HG03039 (cell line): ENCODE data around the gene NSRP1.
"Not testable (repeated sequence)": the region's sequence is repeated elsewhere in the genome, so short reads cannot be mapped to it uniquely, and the experiment has no call there.

Experiments
- ATAC-seq: cut with Tn5 transposase; IDR thresholded peaks from one replicate; pipeline ENCODE4 v1.9.1; 2021; ENCODE audit warnings: mild to moderate bottlenecking, moderate library complexity; ENCODE audit not compliant: unreplicated experiment

Gene NSRP1

DNA sequence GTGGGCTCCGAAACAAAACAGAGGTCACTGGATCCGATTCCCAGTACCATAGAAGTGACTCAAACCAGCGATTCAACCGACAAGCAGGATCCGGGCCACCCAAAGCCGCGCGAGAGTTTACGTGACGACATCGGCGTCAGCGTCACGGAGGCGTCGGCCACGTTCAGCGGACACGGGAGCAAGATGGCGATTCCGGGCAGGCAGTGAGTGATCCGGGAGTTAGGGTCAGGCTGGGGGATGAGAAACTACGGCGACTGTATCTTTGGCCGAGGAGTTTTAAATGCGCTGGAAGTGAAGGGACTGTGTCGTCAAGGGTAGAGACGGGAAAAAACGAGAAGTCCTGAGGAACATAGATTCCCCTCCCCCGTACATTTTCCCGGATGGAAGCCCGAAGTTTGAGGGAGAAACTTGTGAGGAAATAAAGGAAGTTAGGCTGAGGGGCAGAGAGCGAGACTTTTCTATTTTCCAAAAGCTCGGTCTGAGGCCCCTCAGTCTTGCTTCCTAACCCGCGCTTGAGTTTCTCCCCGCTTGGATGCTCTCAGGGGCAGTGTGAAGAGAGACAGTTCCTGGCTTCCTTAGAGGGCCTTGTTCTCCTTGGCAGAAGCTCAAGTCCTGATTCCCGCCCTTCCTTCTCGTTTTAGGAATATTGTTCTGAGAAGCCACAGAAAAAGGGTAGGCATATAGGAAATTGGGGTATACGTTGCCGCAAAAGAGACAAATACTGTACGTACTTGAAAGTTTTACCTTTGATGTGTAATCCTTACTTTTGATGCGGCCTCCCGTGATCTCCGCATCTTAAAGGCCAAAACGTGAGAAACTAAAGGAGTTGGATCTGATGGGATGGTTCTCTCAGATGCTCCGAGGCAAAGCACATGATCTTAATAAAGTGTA is at the start of gene NSRP1:
NSRP1 (plus strand) TSS at position 156 of the 891 bp plus-strand sequence; CDS start at position 184, 28 bp downstream.
- peak; percentile 69 for ATAC-seq

GRCh38 chr17:30068465-30068864 is 48.2 kb upstream of the NSRP1 start:
- no peak for ATAC-seq

- ATAC-seq: no peak
These were observed 42.4 kb upstream of the NSRP1 start for GRCh38 chr17:30074254-30074653.

DNA sequence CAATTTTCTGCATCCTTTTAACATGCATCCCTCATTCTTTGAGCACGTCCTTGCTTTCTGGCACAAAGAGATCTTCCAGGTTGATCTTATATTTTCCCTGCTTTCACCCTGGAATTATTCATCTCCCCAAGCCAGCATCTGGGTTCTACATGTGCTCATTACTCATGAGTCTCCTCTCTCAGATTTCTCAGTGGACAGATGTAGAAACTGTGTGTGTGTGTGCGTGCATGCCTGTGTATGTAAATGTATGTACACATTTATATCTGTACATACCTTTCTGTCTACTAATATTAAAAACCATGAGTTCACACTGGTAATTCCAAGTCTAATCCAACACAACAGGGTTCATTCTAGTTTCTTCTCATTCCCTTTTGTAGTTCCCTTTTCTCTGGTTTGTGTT is 41.9 kb upstream of the NSRP1 start:
- no peak for ATAC-seq

GRCh38 chr17:30082773-30083172 is 33.8 kb upstream of the NSRP1 start:
- no peak for ATAC-seq

DNA sequence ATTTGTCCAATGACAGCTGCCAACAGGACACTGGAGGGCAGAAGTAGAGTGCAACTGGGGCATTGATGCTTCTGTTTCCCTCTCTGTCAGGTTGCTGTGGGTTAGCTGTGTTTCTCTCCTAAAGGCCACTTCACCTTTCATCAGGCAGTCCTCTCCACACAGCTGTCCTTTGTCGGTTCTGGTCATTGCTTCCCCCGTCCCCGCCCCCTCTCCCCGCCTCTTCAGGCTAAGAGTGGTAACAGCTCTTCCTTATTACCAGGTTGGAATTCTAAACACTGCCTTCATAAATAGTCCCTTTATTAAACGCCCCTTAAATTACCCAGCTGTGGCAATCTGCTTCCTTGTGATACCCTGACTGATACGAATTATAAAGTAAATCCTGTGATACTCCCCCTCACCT is 31.8 kb upstream of the NSRP1 start:
- ATAC-seq: no peak

GRCh38 chr17:30086896-30087295 is 29.7 kb upstream of the NSRP1 start:
- no peak for ATAC-seq

DNA sequence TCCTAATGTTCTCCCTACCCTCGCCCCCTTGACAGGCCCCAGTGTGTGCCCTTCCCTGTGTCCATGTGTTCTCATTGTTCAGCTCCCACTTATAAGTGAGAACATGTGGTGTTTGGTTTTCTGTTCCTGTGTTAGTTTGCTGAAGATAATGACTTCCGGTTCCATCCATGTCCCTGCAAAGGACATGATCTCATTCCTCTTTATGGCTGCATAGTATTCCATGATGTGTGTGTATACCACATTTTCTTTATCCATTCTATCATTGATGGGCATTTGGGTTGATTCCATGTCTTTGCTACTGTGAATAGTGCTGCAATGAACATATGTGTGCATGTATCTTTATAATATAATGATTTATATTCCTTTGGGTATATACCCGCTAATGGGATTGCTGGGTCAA is 29.2 kb upstream of the NSRP1 start:
- ATAC-seq: not testable (repeated sequence)

DNA sequence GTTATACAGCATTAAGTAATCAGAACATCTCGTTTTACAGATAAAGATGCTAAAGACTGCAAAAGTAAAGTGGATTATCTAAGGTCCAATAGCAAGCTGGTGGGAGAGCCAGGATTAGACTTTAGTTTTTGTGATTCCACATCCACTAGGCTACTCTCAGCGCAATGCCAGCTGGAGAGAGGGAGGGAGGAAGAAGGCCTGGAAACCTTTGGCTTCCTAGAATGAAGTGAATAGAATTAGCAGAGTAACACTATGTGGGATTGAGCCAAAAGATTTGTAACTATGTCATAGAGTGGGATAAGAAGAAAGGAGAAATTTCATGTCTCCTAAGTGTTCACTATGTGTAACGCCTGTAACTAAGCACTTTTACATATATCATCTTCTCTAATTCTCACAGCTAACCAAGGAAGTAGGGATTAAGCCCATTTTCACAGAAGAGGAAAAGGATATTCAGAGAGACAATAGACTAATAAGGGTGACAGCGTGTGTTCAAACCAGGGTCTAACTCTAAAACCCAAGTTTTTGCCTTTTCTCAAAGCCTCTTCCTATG is 25.4 kb upstream of the NSRP1 start:
- no peak for ATAC-seq

DNA sequence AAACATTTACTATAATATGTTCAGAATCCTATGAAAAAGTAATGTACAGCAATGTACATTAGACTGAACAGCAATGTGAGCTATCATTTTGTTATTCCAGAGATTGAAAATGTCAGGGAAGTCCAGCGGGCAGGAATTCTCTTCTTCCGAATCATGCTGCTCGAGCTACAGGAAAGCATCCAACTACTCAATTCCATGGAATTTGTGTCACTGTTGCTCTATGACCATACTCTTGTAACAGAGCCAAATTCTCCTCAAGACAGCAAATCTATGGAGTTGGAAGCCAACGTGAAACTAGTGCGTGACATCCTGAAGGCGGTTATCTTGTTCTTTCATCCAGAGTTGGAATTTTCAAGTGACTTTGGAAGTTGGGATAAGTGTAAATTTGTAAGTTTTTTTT is 24.8 kb upstream of the NSRP1 start:
- no peak for ATAC-seq

DNA sequence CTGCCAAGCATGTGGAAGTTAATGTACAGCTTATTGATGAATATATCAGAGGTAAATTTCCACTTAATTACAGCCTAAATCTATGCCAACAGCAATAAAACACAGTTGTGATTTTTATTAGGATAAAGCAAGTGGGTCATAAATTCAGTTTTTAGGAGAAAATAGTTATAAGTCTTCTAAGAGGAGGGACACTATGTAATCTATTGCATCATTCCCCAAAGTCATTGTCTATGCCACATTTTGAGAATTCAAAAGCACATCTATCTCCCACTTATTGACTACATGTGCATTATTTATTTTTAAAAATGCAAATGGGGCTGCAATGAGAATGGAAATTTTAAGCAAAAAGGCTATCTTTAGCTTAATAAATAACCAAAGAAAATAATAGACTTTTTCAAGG is 23.7 kb upstream of the NSRP1 start:
- no peak for ATAC-seq

DNA sequence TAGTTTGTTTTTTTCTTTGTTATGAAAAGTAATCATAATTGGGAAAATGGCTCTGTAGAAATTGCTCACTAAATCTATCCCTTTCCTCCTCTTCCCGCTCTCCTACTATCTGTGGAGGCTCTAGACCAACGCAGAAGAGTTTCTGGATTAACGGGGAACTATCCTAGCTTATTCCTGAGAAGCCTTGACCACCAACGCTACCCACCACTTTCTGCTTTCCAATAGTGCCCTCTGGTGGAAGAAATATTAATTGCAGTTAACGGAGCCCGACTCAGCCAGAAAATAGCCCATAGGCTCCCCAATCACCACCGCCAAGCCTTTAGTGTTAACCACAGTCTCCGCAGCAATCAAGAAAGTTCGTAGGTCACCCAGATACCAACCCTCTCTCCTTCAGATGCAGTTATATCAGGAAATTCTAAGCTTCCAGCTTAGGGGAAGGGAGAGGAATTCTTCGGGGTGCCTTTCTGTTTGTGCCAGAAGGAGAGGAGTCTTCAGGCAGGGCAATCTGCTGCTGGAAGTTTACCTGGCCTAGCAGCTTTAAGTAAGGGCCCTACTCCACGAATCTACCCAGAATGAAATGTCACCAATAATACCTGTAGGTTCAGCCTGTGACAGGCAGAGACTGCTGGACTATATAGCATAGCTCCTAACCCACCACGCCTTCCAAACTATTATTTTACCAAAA is 23.0 kb upstream of the NSRP1 start:
- no peak for ATAC-seq

DNA sequence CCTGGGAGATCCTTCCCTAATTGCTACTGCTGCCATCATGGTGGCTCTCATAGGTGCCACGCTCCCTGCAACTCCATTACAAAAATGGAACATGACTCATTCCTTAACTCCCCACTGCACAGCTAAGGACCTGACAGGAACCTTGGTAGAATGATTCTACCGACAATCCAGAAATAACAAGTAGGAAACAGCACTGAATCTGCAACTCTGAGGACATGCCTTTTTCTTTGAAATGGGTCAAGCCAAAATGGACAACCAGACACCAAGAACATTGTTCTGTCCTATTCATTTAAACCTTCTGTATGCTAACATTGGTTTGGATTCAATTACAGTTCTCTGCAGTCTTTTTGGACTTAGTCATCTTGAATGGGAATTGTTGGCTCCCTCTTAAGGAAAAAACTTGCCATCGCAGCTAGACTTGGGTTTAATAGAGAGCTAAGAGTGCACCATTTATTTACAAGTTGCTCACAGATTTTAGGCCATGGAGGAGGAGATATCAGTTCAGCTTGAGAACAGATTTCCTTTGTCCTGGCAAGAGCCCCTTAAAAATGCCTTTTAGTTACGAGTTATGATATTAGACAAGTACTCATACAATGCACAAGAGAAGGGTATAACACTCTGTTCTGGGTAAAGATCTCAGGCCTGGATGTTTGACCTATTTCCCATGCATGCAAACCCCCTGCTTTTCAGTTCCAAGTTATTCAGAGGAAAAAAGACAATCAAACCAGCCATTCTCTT is 20.9 kb upstream of the NSRP1 start:
- ATAC-seq: no peak

- ATAC-seq: no peak
These were observed 14.8 kb upstream of the NSRP1 start for GRCh38 chr17:30101686-30102390.

DNA sequence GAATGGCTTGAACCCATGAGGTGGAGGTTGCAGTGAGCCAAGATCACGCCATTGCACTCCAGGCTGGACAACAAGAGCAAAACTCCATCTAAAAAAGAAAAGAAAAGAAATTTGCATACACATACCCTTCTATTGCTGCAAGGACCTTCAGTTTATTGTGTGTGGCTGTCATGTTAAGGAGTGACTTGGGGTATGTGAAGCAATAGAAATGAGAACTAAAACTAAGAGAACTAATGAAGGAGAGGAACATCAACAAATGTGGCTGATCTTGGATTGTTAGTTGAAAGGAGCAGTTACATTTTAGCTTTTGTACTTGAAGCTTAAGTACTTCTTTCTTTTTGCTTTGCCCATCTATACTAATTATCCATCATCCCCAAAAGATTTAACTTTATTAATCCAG is 12.7 kb upstream of the NSRP1 start:
- no peak for ATAC-seq

GRCh38 chr17:30104575-30105339 is 11.9 kb upstream of the NSRP1 start:
- ATAC-seq: no peak

DNA sequence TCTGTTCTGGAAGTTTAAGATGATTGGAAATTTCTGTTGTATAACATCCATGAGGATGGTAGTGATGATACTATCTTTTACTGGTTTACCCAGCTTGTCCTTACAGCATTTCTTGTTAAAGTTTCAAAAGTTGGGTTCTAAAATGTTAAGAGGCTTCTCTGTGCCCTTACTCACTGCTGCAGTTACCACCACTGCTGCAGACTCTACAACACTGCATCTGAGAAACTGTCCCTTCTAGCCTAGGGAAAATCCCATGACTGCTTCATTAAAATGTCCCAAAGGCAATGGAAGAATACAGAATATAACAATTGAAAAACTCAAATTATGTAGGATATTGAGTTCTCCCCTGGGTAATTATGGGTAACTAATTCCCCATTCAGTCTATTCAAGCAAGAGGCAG is 3.8 kb upstream of the NSRP1 start:
- no peak for ATAC-seq

- ATAC-seq: no peak
These were observed 3.4 kb upstream of the NSRP1 start for GRCh38 chr17:30113213-30113612.

- peak; percentile 7 for ATAC-seq
These were observed 313 bp upstream of the NSRP1 start for GRCh38 chr17:30116345-30116660.

DNA sequence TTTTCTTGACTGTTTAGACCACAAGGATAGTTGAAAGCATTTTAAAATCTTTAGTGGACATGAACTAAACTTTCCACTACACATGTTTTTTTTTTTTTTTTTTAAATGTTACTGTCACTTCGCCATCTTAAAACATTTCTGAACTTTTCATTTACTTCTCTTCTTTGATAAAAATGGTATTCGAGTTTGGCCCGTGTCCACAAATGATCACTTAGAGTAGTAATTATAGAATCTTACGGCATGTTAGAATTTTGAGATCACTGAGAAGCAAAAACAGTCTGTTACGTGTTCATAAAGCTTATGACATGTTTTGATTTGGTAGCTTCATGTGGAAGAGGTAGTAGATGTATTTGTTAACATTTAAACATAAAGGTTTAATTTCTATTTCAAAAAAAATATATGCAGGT is 1.1 kb downstream of the NSRP1 start:
- no peak for ATAC-seq
